Stimulated activated CD8-positive, alpha-beta memory T cell treated with anti-CD3 and anti-CD28 coated beads, Interleukin-7, amount 100 ng/mL, for 48 hours (primary cell): ENCODE results near the gene UBE4B.
"Not testable (repeated sequence)": the region's sequence is repeated elsewhere in the genome, so short reads cannot be mapped to it uniquely, and the experiment has no call there.

ENCODE experiments used
- DNase-seq, 2 donors: peaks; one replicate each; pipeline ENCODE4 v3.0.0-alpha.2; 2020; ENCODE audit warnings: low read depth in 1 of 2; ENCODE audit errors: extremely low read depth in 1 of 2

UBE4B gene

DNA sequence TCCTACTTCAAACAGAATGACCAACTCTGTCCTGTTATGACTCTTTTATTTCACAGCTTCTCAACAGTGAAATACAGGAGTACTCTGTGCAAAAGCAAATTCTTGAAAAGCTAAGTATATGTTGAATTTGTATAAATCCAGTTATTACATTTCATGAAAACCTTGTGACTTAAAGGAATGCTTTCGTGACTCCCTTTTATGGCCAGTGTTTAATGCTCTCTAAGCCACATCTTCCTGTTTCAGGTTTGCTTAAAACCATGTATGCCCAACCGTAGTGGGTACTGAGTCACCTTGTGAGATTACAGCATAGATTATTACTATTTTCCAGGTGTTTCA, 137.4 kb downstream of the UBE4B start:
- no peak for DNase-seq

DNA sequence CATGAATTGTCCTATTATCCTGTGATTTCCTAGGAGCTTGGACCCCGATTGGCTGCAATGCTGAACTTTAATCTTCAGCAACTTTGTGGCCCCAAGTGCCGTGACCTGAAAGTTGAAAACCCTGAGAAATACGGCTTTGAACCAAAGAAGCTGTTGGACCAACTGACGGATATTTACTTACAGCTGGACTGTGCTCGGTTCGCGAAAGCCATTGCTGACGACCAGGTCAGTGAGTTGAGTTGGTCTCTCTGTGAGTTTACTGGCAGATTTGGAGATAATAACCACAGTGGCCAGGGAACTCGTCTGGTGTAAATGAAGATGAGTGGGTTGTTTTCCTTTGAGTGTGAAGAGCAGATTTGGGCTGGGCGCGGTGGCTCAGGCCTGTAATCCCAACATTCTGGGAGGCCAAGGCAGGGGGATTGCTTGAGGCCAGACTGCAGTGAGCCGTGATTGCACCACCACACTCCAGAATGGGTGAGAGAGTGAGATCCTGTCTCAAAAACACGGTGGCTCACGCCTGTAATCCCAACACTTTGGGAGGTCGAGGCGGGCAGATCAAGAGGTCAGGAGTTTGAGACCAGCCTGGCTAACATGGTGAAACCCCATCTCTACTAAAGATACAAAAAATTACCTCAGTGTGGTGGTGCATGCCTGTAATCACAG, 138.5 kb downstream of the UBE4B start:
- no peak for DNase-seq

DNA sequence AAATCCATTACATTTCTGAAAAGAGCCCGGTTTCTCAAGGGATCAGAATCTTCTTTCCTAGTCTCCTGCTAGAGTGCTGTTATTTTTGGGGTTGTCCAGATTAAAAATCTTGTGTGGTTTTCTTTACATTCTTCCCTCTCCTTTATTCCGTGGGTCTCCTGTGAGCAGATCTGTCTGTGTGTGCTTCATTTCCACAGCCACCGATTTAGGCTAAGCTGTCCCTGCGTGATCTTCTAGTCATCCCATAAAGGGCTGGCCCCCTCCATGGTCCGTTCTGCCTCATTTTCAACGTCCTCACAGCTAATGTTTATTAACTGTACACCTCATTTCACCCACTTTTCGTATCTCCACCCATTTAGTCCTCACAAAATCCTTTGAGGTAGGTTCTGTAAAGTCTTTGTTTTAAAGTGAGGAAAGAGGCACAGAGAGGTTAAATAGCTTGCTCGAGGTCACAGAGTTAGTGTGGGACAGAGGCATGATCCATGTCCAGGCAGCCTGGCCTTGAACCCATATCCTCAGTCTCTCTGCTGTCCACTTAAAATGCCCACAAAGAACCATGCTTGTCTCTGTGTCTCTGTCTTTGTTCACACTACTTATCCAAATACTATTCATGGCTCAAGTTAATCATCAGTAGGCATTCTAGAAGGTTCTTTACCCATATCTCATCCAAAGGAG, 139.4 kb downstream of the UBE4B start:
- no peak for DNase-seq

DNA sequence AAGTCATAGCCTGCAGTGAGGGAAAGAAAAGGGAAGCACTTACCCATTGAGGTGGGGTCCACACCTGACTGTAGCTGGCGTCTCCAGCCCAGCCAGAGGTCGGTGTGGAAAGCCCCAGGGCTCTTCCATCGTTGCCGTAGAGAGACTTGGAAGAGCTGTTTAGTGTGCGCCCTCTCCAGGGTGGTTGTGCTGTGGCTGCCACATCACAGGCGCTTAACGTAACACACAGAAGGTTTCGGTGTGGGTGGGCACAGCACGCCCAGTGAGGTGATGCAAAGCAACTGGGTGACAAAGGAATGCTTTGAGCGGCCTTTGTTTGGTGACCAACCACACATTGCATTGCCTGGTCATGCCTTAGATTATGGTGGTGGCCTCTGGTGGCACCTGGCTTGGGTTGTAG, 140.8 kb downstream of the UBE4B start:
- no peak for DNase-seq

DNA sequence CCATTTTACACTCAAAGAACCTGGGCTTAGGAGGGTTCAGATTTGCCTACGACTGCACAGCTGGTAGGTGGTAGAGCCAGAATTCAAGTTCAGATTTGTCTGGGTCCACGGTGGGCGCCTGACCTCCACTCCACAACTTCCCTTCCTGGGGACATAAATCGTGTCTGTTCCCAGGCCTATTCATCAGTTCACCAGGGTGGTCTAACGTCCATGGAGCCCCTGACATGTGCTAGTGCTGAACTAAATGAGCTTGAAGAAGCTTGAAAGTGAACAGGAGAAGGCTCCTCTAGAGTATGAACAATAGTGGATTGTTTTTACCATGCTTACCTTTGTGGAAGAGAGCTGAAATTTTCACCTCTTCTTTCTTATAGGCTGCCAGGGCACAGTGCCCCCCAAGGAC, 145.1 kb downstream of the UBE4B start:
- no peak for DNase-seq

DNA sequence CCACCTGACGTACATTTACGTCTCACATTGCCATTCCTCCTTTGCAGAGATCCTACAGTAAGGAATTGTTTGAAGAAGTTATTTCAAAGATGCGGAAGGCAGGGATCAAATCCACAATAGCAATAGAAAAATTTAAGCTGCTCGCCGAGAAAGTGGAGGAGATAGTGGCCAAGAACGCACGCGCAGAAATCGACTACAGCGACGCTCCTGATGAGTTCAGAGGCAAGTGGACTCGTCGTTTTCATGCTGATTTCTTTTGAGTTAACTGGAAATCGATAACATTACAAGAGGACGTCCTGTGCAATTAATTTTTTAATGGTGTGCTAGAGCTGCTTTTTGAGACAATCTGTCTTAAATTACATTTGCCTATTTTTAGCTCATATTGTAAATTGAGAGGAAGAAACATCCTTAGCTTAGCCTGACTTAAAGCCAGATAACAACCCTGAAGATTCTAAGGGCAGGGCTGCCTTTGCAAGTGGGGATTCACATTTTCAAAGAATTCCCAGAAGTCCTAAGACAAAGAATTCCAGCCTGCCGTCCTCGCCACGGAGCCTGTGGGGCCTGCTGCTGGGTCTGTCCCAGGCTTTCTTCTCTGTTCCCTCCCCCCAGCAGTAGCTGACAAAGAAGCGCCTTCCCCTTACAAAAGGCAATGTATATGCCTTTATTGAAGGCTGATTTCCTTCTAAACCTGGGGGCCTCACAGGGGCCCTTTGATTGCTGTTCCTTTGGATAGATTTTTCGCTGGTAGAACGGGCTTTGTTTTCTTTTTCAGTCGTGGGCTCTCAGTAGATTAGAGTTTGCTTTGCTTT, 146.0 kb downstream of the UBE4B start:
- DNase-seq = no peak

DNA sequence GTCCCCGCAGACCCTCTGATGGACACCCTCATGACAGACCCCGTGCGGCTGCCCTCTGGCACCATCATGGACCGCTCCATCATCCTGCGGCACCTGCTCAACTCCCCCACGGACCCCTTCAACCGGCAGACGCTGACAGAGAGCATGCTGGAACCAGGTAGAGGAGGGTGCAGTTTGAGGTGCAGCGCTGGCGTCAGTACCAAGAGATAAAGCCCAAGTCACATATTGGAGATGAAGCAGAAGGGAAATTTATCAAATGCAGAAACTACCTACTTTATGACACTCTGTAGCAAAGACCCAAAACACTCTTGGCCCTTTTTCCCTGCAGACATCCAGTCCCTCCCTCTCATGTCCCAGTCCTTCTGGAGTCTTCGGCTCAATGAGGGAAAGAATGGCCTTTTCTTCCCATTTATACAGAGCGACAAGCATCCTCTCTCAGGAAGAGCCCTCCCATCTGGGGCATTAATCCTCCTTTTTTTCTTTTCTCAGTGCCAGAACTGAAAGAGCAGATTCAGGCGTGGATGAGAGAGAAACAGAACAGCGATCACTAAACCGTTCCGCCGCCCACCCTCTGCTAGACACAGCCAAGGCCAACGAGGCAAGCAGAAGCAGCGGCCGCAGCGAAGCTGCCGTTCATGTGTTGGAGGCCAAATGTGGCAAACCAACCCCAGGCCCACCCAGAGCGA, 146.8 kb downstream of the UBE4B start:
- DNase-seq = no peak

DNA sequence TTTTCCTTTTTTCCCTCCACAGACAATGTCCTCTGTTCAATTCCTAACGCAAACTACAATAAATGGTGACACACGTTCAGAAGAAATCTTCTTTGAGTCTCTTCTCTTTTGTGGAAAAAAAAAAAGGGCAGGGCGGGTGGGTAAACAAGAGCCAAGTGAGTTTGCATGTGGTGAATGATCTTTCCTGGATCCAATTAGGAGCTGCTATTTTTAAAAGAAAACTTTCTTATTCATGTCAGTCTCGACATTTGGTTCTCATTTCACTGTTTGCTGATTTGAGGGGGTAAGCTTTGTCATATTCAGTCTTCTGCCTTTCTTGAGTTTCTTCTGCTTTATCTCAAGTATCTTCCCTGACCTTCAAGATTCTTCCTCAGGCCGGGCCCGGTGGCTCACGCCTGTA, 148.4 kb downstream of the UBE4B start:
- DNase-seq = no peak

DNA sequence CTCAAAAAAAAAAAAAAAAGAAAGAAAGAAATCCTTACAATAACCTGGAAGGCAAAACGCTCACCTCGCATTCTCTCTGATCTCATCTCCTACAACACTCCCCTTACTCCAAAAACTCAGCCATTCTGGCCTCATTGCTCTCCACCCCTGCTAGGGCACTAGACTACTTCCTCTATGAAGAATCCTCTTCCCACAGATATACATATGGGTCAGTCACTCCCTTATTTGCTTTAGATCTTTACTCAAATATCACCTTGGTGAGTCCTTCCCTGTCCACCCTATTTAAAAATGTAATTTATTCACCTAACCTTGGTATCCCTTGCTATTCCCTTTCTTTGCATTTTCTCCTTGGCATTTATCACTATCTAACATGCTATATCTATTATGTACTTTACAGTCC, 153.0 kb downstream of the UBE4B start:
- no peak for DNase-seq

DNA sequence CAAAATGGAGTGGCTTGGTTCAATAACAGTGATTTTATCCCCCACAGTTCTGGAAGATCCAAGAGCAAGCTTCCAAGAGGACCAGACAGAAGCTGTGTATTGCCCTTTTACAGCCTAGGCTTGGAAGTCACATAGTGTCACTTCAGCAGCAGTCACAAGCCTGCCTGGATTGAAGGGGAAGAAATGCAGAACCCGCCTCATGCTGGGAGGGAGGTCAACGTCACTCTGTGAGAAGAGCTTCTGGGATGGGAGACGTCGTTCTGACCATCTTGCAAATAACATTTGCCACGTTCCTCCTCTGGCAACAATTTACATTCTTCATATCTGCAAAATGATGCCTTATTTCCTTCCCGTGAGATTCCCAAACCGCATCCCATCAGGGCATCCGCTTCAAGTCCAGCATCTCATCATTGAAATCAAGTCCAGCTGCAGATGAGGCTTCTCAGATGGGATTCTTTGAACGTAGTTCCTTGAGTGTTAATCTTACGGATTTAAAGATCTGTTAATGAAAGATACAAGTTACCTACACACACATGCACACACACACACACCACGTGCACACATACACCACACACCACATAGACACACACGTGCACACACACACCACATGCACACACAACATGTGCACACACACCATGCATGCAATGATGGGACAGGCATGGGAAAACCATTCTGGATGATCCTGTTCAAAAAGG, 153.7 kb downstream of the UBE4B start:
- DNase-seq = no peak

DNA sequence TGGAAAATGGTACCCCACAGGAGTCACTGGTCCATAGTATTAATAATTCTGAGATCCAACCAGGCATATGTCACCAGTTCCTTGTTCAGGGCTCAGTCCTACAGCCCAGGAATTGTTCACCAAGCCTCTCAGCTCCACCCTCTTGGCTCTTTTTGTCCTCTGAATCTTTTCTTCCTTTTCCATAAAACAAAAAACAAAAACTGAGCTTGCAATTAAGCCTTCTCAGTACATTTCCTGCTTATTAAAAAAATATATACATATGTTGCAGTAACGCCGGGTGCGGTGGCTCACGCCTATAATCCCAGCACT, 154.2 kb downstream of the UBE4B start:
- no peak for DNase-seq

DNA sequence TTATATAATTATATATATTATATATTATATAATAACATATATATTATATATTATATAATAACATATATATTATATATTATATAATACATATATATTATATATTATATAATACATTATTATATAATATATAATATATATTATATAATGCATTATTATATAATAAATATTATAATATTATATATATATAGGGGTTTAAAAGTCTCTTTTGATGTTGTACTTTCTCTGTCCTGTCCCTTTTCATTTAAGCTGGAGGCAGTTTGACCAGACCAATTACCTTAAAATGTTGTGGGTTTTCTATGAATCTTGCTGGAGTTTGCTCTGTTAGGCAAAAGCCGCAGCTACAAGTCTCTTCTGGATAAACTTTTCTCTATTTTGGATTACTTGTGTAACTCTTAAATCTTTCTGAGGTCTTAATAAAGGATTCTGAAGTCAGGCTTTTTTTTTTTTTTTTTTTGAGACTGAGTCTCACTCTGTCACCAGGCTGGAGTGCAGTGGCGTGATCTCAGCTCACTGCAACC, 155.4 kb downstream of the UBE4B start:
- no peak for DNase-seq

DNA sequence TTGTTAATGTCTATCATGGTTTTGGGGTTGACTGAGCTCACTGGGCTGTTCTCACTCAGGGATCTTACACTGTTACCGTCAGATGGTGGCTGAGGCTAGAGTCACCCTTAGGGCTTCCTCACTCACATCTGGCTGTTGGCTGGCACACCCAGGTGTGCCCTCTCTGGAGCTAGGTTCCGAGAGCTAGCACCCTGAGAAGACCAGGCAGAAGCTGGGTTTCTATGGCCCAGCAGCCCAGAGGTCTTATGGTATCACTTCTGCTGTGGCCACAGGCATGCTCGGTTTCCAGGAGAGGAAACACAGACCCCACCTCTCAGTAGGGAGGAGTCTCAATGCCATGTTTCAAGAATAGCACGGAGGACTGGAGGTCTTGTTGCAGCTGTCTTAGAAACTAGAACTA, 156.9 kb downstream of the UBE4B start:
- no peak for DNase-seq

DNA sequence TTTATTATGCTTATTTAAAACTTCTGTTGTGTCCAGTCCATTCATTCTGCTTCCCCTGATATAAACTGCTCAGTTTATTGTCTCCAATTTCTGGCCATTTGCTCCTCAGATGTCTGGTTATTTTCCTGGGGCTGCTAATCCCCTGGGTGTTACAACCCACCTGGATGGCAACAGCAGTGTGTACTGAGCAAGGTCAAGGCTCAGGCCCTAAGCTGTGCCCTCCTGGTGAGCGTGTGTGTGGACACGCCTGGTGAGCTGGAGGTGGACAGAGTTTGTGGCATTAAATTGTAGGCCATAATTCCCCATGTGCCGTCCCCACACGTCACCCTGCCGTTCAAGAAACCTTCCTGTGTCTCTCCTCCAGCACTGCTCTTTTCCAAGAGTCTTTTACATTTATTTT, 159.5 kb downstream of the UBE4B start:
- DNase-seq = no peak

DNA sequence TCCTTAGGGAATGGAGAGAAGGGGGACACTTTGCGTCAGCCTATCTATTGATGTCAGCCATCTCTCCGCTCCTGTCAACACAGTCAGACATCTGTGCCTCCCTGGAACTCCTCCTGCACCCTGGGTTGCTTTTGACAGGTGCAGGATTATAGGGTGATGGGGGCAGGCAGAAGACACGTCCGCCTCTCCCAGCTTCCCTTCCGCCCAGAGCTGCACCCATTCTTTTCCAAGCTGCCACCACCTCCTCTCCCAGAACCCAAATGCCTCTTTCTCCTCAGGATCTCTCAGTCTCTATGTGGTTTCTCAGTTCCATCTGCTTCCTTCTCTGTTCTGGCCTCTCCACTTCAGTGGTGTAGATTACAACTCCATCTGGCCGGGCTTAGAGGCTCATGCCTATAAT, 160.5 kb downstream of the UBE4B start:
- no peak for DNase-seq

DNA sequence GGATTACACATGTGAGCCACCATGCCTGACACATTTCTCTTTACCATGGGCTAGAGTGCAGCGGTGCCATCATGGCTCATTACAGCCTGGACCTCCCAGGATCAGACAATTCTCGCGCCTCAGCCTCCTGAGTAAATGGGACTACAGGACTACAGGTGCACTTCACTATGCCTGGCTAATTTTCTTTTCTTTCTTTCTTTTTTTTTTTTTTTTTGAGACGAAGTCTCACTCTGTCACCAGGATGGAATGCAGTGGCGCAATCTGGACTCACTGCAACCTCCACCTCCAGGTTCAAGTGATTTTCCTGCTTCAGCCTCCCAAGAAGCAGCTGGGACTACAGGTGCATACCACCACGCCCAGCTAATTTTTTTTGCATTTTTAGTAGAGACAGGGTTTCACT, 162.8 kb downstream of the UBE4B start:
- no peak for DNase-seq

DNA sequence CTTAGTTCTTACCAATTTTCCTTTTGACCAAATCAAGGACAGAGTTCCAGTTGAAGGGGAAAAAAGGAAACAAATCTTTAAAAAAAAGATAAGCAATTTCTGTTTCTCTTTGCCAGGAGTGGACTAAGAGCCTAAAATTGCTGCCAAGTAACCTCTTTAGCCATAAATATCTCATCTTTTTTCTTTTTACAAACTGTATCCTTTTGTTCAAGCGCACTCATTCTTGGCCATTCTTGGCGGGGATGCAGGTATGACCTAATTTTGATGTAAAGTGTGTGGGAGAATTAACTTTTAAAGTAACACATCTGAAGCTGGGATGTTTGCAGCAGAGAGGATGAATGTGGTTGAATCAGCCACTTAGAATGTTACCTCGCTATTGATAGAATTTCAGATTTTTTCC, 164.2 kb downstream of the UBE4B start:
- DNase-seq = no peak

DNA sequence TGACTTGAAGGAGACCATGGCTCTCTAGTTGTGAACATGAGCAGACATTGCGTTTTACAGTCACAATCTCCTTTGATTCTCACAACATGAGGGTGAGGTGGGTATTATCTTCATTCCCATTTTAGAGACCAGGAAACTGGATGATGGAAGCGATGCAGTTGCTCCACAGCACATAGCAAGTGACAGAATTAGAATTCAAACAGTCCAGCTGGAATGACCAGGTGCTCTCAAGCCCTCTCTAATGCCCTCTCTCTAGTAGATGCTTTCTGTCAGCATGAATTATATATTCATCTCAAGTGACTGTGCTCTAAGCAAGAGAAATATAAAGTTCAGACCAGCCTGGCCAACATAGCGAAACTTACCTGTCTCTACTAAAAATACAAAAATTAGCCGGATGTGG, 167.9 kb downstream of the UBE4B start:
- no peak for DNase-seq

DNA sequence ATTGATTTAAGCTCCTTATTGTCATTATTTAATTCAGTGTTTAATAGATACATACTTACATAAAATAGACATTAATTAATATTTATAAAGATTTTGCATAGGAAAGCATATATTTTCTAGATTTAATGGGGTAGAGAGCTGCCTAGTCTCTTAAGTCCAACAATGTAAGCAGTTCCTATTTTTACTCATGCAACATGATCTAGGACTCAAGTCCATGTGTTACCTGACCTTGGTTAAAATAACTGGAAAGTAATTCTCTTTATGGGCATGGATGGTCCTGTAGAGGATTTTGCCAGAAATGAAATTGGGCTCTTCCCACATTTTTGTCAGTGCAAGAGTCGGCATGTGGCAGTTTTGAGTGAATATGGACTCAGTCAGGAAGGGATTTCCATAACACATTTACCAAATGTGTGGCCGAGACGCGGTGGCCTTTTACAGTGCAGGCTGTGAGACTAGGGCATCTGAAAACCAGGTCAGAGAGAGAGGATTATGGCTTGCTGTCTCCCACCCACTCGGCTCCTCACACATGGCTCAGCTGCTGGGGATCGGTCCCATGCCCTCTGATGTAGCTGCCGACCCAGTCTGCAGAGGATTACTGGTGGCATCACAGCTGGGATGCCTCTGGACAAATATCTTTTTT, 171.4 kb downstream of the UBE4B start:
- DNase-seq = no peak

DNA sequence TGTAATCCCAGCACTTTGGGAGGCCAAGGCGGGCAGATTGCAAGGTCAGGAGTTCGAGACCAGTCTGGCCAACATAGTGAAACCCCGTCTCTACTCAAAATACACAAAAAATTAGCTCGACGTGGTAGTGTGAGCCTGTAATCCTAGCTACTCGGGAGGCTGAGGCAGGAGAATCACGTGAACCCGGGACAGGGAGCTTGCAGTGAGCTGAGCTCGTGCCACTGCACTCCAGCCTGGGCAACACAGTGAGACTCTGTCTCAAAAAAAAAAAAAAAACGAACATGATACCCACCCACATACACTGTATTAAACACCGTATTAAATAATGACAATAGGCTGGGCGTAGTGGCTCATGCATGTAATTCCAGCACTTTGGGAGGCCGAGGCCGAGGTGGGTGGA, 172.4 kb downstream of the UBE4B start:
- DNase-seq = not testable (repeated sequence)

DNA sequence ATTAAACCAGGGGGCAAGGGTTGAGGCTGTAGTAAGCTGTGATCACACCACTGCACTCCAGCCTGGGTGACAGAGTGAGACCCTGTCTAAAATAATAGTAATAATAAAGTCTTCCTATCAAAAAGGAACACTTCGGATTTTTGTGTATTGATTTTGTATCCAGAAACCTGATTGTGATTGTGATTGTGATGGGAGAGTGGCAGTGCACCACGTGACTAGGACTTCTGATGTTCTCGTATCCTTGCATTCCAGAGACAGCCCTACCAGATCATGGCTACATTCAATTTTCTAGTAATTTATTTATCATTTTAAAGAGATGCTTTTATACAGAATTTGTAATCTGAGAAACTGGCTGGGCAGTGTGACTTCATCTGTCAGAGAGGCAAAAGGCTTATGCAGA, 175.1 kb downstream of the UBE4B start:
- DNase-seq = no peak
